Hepatocyte (in vitro differentiated cells): ENCODE data around the gene BTN1A1. TPM values are rescaled to one million over a fixed set of nuclear protein-coding genes. Genes with fewer than 3 reads are reported as not detected.
"Not testable (repeated sequence)": the region's sequence is repeated elsewhere in the genome, so short reads cannot be mapped to it uniquely, and the experiment has no call there.

Experiments used
- DNase-seq: peaks from one replicate; pipeline ENCODE4 v3.0.0-alpha.2; 2016; ENCODE audit warnings: low spot score
- H2AFZ ChIP-seq: fragments of 200-600 bp; sonication (generic); 2 replicates; pipeline ENCODE4 v1.6.0; 2016; ENCODE audit warnings: antibody characterized with exemption, mild to moderate bottlenecking
- H3K27ac ChIP-seq: fragments of 200-600 bp; sonication (generic); 2 replicates; pipeline ENCODE4 v1.5.1; 2016; ENCODE audit warnings: mild to moderate bottlenecking
- H3K27me3 ChIP-seq: fragments of 200-600 bp; sonication (generic); 2 replicates; pipeline ENCODE4 v1.6.1; 2016
- H3K36me3 ChIP-seq: fragments of 200-600 bp; sonication (generic); replicated peaks from 2 replicates; pipeline ENCODE4 v1.5.1; 2016; ENCODE audit warnings: low read depth; ENCODE audit not compliant: insufficient read depth
- H3K4me1 ChIP-seq: fragments of 200-600 bp; sonication (generic); 2 replicates; pipeline ENCODE4 v1.5.1; 2016; ENCODE audit warnings: mild to moderate bottlenecking, moderate library complexity; ENCODE audit not compliant: insufficient read depth
- H3K4me2 ChIP-seq: fragments of 200-600 bp; sonication (generic); 2 replicates; pipeline ENCODE4 v1.6.0; 2016
- H3K4me3 ChIP-seq: fragments of 200-600 bp; sonication (generic); 2 replicates; pipeline ENCODE4 v1.5.1; 2016; ENCODE audit warnings: mild to moderate bottlenecking
- H3K79me2 ChIP-seq: fragments of 200-600 bp; sonication (generic); 2 replicates; pipeline ENCODE4 v1.6.0; 2017; ENCODE audit warnings: mild to moderate bottlenecking
- H3K9me2 ChIP-seq: fragments of 200-600 bp; sonication (generic); replicated peaks from 2 replicates; pipeline ENCODE4 v1.6.0; 2017; ENCODE audit warnings: mild to moderate bottlenecking; ENCODE audit not compliant: insufficient read depth
- H3K9me3 ChIP-seq: fragments of 200-600 bp; sonication (generic); 2 replicates; pipeline ENCODE4 v1.5.1; 2016; ENCODE audit warnings: low read depth, mild to moderate bottlenecking
- H4K20me1 ChIP-seq: fragments of 200-600 bp; sonication (generic); 2 replicates; pipeline ENCODE4 v1.6.0; 2016; ENCODE audit warnings: mild to moderate bottlenecking; ENCODE audit not compliant: insufficient read depth, poor library complexity, severe bottlenecking
- EZH2 ChIP-seq: fragments of 200-600 bp; sonication (generic); IDR thresholded peaks from 2 replicates; pipeline ENCODE4 v1.6.1; 2016; ENCODE audit warnings: antibody characterized with exemption, mild to moderate bottlenecking, borderline replicate concordance
- EZH2phosphoT487 ChIP-seq: fragments of 200-600 bp; sonication (generic); IDR thresholded peaks from one replicate; pipeline ENCODE4 v1.6.1; 2018; ENCODE audit warnings: antibody characterized with exemption, mild to moderate bottlenecking, low read depth, moderate library complexity; ENCODE audit not compliant: unreplicated experiment, severe bottlenecking
- WGBS: methylation state at CpG from one replicate; pipeline ENCODE4 v1.1.6; 2016; ENCODE audit warnings: low lambda C conversion rate; ENCODE audit errors: missing lambda C conversion rate; 5-methylcytosine and 5-hydroxymethylcytosine counted together
- polyA plus RNA-seq: library from polyadenylated mRNA; unstranded; fragments of >200 nt; fragmentation: Nextera tagmentation; extraction: Ambion mirVana; gene quantifications from 2 replicates; pipeline ENCODE4 v1.2.1, GENCODE V29; 2016
- total RNA-seq: library from RNA; depleted of rRNA; stranded (reverse); fragments of >200 nt; gene quantifications from 2 replicates; pipeline ENCODE4 v1.2.3, GENCODE V29; 2014
- TF ChIP-seq, protein P1 (sequence below): fragments of 200-600 bp; sonication (generic); IDR thresholded peaks from 2 replicates; pipeline ENCODE4 v1.5.1; 2016; ENCODE audit warnings: antibody characterized with exemption, mild to moderate bottlenecking; ENCODE audit not compliant: poor library complexity

Gene BTN1A1
- total and polyA plus RNA-seq, 2 experiments from 2014 or later: 0.59 to 0.60 TPM

DNA sequence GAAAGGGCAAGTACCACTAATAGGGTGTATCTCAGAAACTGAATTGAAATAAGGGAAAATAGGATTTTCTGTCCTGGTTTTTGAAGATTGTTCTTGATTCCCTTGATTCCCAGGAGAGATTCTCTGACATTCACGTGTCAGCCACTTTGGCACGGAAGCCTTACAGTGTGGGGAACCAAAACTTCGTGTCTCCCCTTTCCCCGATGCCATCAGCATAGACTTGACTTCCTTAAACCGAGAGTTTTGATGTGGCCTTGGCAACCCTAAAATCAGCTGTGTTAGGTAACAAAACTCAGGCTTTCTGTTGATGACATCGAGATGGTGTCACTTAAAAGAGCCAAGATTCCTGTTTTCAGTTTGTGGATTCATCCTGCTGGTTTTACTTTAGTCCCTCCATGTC is 45.5 kb downstream of the BTN1A1 start:
- Histone ChIP-seq H3K27ac (no peak overlapping the region), H3K36me3 (no peaks in the 10 kb centered on the region), H2AFZ (no peak overlapping the region), H3K79me2 (peaks cover 21% of the 10 kb centered on the region), H3K4me2 (no peak overlapping the region), H3K4me3 (no peak overlapping the region), H4K20me1 (no peaks in the 10 kb centered on the region), H3K27me3 (no peaks in the 10 kb centered on the region), H3K4me1 (no peaks in the 10 kb centered on the region), H3K9me3 (no peaks in the 10 kb centered on the region), H3K9me2 (no peaks in the 10 kb centered on the region)
- 97% methylated on average over 6 of the region's 6 CpGs for WGBS
- no peak for DNase-seq
- TF ChIP-seq, protein P1, sequence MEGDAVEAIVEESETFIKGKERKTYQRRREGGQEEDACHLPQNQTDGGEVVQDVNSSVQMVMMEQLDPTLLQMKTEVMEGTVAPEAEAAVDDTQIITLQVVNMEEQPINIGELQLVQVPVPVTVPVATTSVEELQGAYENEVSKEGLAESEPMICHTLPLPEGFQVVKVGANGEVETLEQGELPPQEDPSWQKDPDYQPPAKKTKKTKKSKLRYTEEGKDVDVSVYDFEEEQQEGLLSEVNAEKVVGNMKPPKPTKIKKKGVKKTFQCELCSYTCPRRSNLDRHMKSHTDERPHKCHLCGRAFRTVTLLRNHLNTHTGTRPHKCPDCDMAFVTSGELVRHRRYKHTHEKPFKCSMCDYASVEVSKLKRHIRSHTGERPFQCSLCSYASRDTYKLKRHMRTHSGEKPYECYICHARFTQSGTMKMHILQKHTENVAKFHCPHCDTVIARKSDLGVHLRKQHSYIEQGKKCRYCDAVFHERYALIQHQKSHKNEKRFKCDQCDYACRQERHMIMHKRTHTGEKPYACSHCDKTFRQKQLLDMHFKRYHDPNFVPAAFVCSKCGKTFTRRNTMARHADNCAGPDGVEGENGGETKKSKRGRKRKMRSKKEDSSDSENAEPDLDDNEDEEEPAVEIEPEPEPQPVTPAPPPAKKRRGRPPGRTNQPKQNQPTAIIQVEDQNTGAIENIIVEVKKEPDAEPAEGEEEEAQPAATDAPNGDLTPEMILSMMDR: no peak
- TF ChIP-seq EZH2phosphoT487 (no peak), EZH2 (no peak)

DNA sequence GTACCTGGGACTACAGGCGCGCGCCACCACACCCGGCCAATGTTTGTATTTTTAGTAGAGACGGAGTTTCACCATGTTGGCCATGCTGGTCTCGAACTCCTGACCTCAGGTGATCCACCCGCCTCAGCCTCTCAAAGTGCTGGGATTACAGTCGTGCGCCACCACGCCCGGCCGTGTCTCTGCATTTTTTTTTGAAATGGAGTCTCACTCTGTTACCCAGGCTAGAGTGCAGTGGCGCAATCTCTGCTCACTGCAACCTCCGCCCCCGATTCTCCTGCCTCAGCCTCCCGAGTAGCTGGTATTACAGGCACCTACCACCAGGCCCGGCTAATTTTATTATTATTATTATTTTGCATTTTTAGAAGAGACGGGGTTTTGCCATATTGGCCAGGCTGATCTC is 47.3 kb downstream of the BTN1A1 start:
- not testable (repeated sequence) for H3K4me3 ChIP-seq

DNA sequence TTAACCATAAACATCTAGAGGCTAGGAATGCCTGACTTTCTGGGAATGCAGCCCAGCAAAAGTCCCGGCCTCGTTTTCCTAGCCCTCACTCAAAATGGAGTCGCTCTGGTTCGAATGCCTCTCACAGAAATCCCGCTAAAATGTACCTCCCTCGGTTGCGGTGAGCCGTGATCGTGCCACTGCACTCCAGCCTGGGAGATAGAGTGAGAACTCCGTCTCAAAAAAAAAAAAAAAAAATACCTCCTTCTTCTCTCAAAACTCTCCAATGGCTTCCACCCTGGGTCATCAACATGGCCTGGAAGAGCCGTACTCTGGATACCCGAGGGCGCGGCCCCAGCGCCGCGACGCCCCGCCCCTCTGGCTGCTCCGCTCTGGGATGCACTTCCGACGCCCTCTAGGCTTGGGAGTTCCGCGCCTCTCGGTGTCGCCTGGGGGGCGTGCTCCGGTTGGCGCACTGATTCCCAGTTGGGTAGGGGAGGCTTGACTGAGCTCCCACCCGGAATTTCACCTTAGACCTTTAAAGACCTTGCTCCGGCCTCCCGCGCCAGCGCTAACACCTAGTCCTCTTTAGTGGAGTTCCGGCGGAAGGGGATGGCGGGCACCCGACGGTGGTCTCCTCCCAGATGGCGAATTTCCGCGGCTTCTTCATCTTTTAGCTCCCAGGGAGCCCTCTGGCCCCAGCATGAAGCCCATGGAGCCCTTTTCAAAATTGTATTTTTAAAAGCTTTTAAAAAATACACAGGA is 50.3 kb downstream of the BTN1A1 start:
- 6% methylated on average over 42 of the region's 42 CpGs for WGBS
- H3K36me3 ChIP-seq: no peaks in the 10 kb centered on the region
- TF ChIP-seq, protein P1: peak; percentile 22
- no peak for TF ChIP-seq EZH2phosphoT487
- no peak for TF ChIP-seq EZH2

More for the DNA sequence above, 47.3 kb downstream of the BTN1A1 start:
- H3K36me3 ChIP-seq, H3K9me2 ChIP-seq, H3K4me2 ChIP-seq, H3K79me2 ChIP-seq, H3K27ac ChIP-seq, H4K20me1 ChIP-seq, H3K9me3 ChIP-seq, H2AFZ ChIP-seq, H3K4me1 ChIP-seq, DNase-seq, H3K27me3 ChIP-seq: not testable (repeated sequence)
- 99% methylated on average over 14 of the region's 18 CpGs for WGBS

DNA sequence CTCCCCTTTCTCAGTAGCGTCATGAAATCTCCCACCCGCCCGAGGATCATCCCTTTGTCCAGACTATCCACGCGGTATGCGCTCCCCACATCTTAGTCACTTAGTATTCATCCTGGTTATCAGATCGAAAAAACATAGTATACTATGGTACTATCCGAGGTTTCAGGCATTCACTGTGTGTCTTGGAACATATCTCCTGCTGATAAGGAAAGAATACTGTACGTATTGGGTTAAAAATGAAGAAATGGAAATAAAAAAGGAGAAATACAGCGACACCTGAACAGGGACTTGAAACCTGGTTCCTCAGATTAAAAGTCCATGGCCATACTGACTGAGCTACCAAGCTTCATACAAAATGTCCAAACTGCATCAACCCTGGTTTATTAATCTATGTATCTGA is 52.1 kb downstream of the BTN1A1 start:
- no peaks in the 10 kb centered on the region for H3K4me1 ChIP-seq
- WGBS: 91% methylated on average over 10 of the region's 10 CpGs
- no peaks in the 10 kb centered on the region for H3K27me3 ChIP-seq

More for the DNA sequence above, 50.3 kb downstream of the BTN1A1 start:
- H3K9me3 ChIP-seq: no peaks in the 10 kb centered on the region
- H3K4me2 ChIP-seq: peak overlapping the region; percentile 81
- no peaks in the 10 kb centered on the region for H3K4me1 ChIP-seq
- H3K4me3 ChIP-seq: peak overlapping the region; percentile 91
- H3K27me3 ChIP-seq: no peaks in the 10 kb centered on the region
- H3K27ac ChIP-seq: peak overlapping the region; percentile 40
- DNase-seq: peak; percentile 83
- no peaks in the 10 kb centered on the region for H3K79me2 ChIP-seq
- peak overlapping the region; percentile 94 for H2AFZ ChIP-seq
- no peaks in the 10 kb centered on the region for H4K20me1 ChIP-seq
- H3K9me2 ChIP-seq: no peaks in the 10 kb centered on the region

More for the DNA sequence above, 52.1 kb downstream of the BTN1A1 start:
- Histone ChIP-seq H3K79me2 (no peaks in the 10 kb centered on the region), H2AFZ (no peak overlapping the region), H3K9me3 (no peaks in the 10 kb centered on the region), H3K36me3 (no peaks in the 10 kb centered on the region), H3K9me2 (no peaks in the 10 kb centered on the region), H3K4me2 (peak overlapping the region; percentile 79), H3K4me3 (no peak overlapping the region), H3K27ac (no peak overlapping the region), H4K20me1 (no peaks in the 10 kb centered on the region)
- no peak for DNase-seq
- TF ChIP-seq, protein P1: no peak
- TF ChIP-seq EZH2phosphoT487 (no peak), EZH2 (no peak)
